ENCODE results near the gene JMJD1C.

The JMJD1C gene

GRCh38 chr10:63201118-63201517, 264.7 kb downstream of the JMJD1C start:
- H3K27ac ChIP-seq = peak overlapping the region; percentile 78; the same call in 1 of the 2 replicates
- TF ChIP-seq CTCF (conservative IDR thresholded peaks at IDR 0.05) = no peak; the same call in 1 of the 2 replicates
- TF ChIP-seq ZFX (IDR thresholded peaks at IDR 0.05) = no peak

- H3K27ac ChIP-seq = no peak overlapping the region
- no peak for TF ChIP-seq CTCF (conservative IDR thresholded peaks at IDR 0.05)
- TF ChIP-seq ZFX (IDR thresholded peaks at IDR 0.05) = no peak
These were observed 265.3 kb downstream of the JMJD1C start for GRCh38 chr10:63200431-63200830.

- no peak overlapping the region for H3K27ac ChIP-seq
- TF ChIP-seq CTCF (conservative IDR thresholded peaks at IDR 0.05) (no peak), ZFX (IDR thresholded peaks at IDR 0.05) (no peak)
These were observed 266.1 kb downstream of the JMJD1C start for GRCh38 chr10:63199716-63200115.

- TF ChIP-seq CTCF (conservative IDR thresholded peaks at IDR 0.05) (no peak), ZFX (IDR thresholded peaks at IDR 0.05) (no peak)
- no peak overlapping the region for H3K27ac ChIP-seq
These were observed 268.3 kb downstream of the JMJD1C start for GRCh38 chr10:63197344-63198092.

GRCh38 chr10:63192826-63193225, 273.0 kb downstream of the JMJD1C start:
- peak overlapping the region; percentile 35 for H3K27ac ChIP-seq
- TF ChIP-seq ZFX (IDR thresholded peaks at IDR 0.05) = no peak
- TF ChIP-seq CTCF (conservative IDR thresholded peaks at IDR 0.05) = no peak

GRCh38 chr10:63175534-63175933, 290.2 kb downstream of the JMJD1C start:
- TF ChIP-seq CTCF (conservative IDR thresholded peaks at IDR 0.05) = no peak
- TF ChIP-seq ZFX (IDR thresholded peaks at IDR 0.05) = no peak

GRCh38 chr10:63173468-63174232, 292.1 kb downstream of the JMJD1C start:
- no peak overlapping the region for H3K27ac ChIP-seq
- TF ChIP-seq CTCF (conservative IDR thresholded peaks at IDR 0.05) = no peak
- no peak for TF ChIP-seq ZFX (IDR thresholded peaks at IDR 0.05)

More at GRCh38 chr10:63175534-63175933, 290.2 kb downstream of the JMJD1C start:
- no peak overlapping the region for H3K27ac ChIP-seq

All from C4-2B (cell line).